Liver (tissue), 4 donors: ENCODE results near the gene ZNF417. TPM values are rescaled to one million over a fixed set of nuclear protein-coding genes. Genes with fewer than 3 reads are reported as not detected.

Source experiments
- polyA plus RNA-seq, 2 donors: library from polyadenylated mRNA; stranded (reverse) in 1 of 2; unstranded in 1 of 2; fragments of 200-250 nt in 1 of 2; fragments of >200 nt in 1 of 2; fragmentation: Nextera tagmentation in 1 of 2; extraction: Ambion mirVana in 1 of 2; gene quantifications; one replicate each; pipeline versions ENCODE4 v1.2.1 to v1.2.3, GENCODE V29; 2013 to 2015
- total RNA-seq, 2 donors: library from RNA; depleted of rRNA; stranded (reverse); fragments of >200 nt; gene quantifications; one replicate each; pipeline ENCODE4 v1.2.3, GENCODE V29; 2014
- donor health status: healthy.
- donor health status: healthy.
- donor health status: healthy.

The ZNF417 gene
- total and polyA plus RNA-seq, 4 donors: 1.2 to 16.3 (median 7.3) TPM

Other genes starting within 250 kb of the ZNF417 start
- gene ZSCAN4, start 247.7 kb downstream of the ZNF417 start, total RNA-seq: not detected
- not detected for gene ZSCAN4, start 247.7 kb downstream of the ZNF417 start, polyA plus RNA-seq
- gene ZNF551, start 234.6 kb downstream of the ZNF417 start, total RNA-seq: 10 to 100 TPM in 1 of 2 donors, 1 to 10 TPM in 1; 3.1 to 10.5 TPM
- 1 to 10 TPM in 1 of 2 donors, under 1 TPM in 1; 0.79 to 1.0 TPM for gene ZNF551, start 234.6 kb downstream of the ZNF417 start, polyA plus RNA-seq
- gene ZNF154, start 207.4 kb downstream of the ZNF417 start, total RNA-seq: 1 to 10 TPM; 2.2 to 4.7 TPM
- under 1 TPM; 0.32 to 0.36 TPM for gene ZNF154, start 207.4 kb downstream of the ZNF417 start, polyA plus RNA-seq
- gene ZNF671, start 189.0 kb downstream of the ZNF417 start, total RNA-seq: 1 to 10 TPM; 2.4 to 9.3 TPM
- 1 to 10 TPM in 1 of 2 donors, under 1 TPM in 1; 0.78 to 1.6 TPM for gene ZNF671, start 189.0 kb downstream of the ZNF417 start, polyA plus RNA-seq
- 10 to 100 TPM in 1 of 2 donors, 1 to 10 TPM in 1; 8.7 to 20.3 TPM for gene ZNF776, start 169.8 kb downstream of the ZNF417 start, total RNA-seq
- gene ZNF776, start 169.8 kb downstream of the ZNF417 start, polyA plus RNA-seq: 1 to 10 TPM; 2.0 to 4.1 TPM
- 10 to 100 TPM; 10.4 to 11.8 TPM for gene ZNF586, start 146.9 kb downstream of the ZNF417 start, total RNA-seq
- gene ZNF586, start 146.9 kb downstream of the ZNF417 start, polyA plus RNA-seq: 1 to 10 TPM; 2.3 to 3.1 TPM
- 10 to 100 TPM in 1 of 2 donors, 1 to 10 TPM in 1; 5.4 to 16.1 TPM for gene ZNF552, start 101.7 kb downstream of the ZNF417 start, total RNA-seq
- gene ZNF552, start 101.7 kb downstream of the ZNF417 start, polyA plus RNA-seq: 1 to 10 TPM; 3.1 to 5.5 TPM
- gene ZNF587B, start 86.3 kb downstream of the ZNF417 start, total RNA-seq: 10 to 100 TPM; 10.2 to 30.2 TPM
- 1 to 10 TPM; 3.0 to 3.6 TPM for gene ZNF587B, start 86.3 kb downstream of the ZNF417 start, polyA plus RNA-seq
- gene ZNF587, start 66.7 kb downstream of the ZNF417 start, total RNA-seq: 10 to 100 TPM; 15.6 to 27.8 TPM
- gene ZNF587, start 66.7 kb downstream of the ZNF417 start, polyA plus RNA-seq: 1 to 10 TPM; 2.7 to 2.8 TPM
- gene ZNF814, start 27.6 kb downstream of the ZNF417 start, total RNA-seq: 10 to 100 TPM in 1 of 2 donors, 1 to 10 TPM in 1; 9.1 to 13.8 TPM
- 1 to 10 TPM; 6.9 to 7.3 TPM for gene ZNF814, start 27.6 kb downstream of the ZNF417 start, polyA plus RNA-seq
- 1 to 10 TPM; 2.6 to 3.1 TPM for gene ZNF418, start 18.8 kb upstream of the ZNF417 start, total RNA-seq
- gene ZNF418, start 18.8 kb upstream of the ZNF417 start, polyA plus RNA-seq: 1 to 10 TPM in 1 of 2 donors, under 1 TPM in 1; 0.51 to 1.4 TPM
- 1 to 10 TPM; 1.6 to 4.4 TPM for gene ZNF256, start 31.1 kb upstream of the ZNF417 start, total RNA-seq
- gene ZNF256, start 31.1 kb upstream of the ZNF417 start, polyA plus RNA-seq: under 1 TPM; 0.53 to 0.67 TPM
- gene C19orf18, start 57.9 kb upstream of the ZNF417 start, total RNA-seq: under 1 TPM in 1 of 2 donors, not detected in 1; 0.23 TPM
- under 1 TPM; 0.14 to 0.58 TPM for gene C19orf18, start 57.9 kb upstream of the ZNF417 start, polyA plus RNA-seq
- 10 to 100 TPM in 1 of 2 donors, 1 to 10 TPM in 1; 8.7 to 12.8 TPM for gene ZNF606, start 86.2 kb upstream of the ZNF417 start, total RNA-seq
- 1 to 10 TPM; 3.2 to 4.5 TPM for gene ZNF606, start 86.2 kb upstream of the ZNF417 start, polyA plus RNA-seq
- not detected for gene ZSCAN1, start 117.4 kb upstream of the ZNF417 start, total RNA-seq
- under 1 TPM in 1 of 2 donors, not detected in 1; 0.13 TPM for gene ZSCAN1, start 117.4 kb upstream of the ZNF417 start, polyA plus RNA-seq
- 1 to 10 TPM in 1 of 2 donors, under 1 TPM in 1; 0.42 to 1.5 TPM for gene ZNF135, start 142.7 kb upstream of the ZNF417 start, total RNA-seq
- gene ZNF135, start 142.7 kb upstream of the ZNF417 start, polyA plus RNA-seq: under 1 TPM; 0.31 to 0.42 TPM
- gene ZSCAN18, start 181.6 kb upstream of the ZNF417 start, total RNA-seq: 10 to 100 TPM; 13.1 to 21.7 TPM
- 10 to 100 TPM in 1 of 2 donors, 1 to 10 TPM in 1; 2.1 to 10.3 TPM for gene ZSCAN18, start 181.6 kb upstream of the ZNF417 start, polyA plus RNA-seq
- gene ZNF329, start 234.2 kb upstream of the ZNF417 start, total RNA-seq: 1 to 10 TPM; 5.4 to 6.8 TPM
- gene ZNF329, start 234.2 kb upstream of the ZNF417 start, polyA plus RNA-seq: 1 to 10 TPM; 1.2 to 2.2 TPM